Stimulated activated CD4-positive, alpha-beta T cell treated with anti-CD3 and anti-CD28 coated beads, Interleukin-15, amount 100 ng/mL, for 48 hours (primary cell): ENCODE measurements around the gene NEU3.
"Not testable (repeated sequence)": the region's sequence is repeated elsewhere in the genome, so short reads cannot be mapped to it uniquely, and the experiment has no call there.

ENCODE experiments used
- DNase-seq, 2 donors: peaks; one replicate each; pipeline ENCODE4 v3.0.0-alpha.2; 2020; ENCODE audit warnings: low read depth in 2 of 2

The NEU3 gene

GRCh38 chr11:74984730-74985129, 4.0 kb upstream of the NEU3 start:
- no peak for DNase-seq

GRCh38 chr11:74989260-74989638, 516 bp downstream of the NEU3 start:
- no peak for DNase-seq

- DNase-seq: not testable (repeated sequence)
Measured at GRCh38 chr11:74990150-74990549, 1.4 kb downstream of the NEU3 start.

GRCh38 chr11:74990941-74991340, 2.2 kb downstream of the NEU3 start:
- DNase-seq: no peak

- DNase-seq: no peak
Measured at GRCh38 chr11:74992852-74993251, 4.1 kb downstream of the NEU3 start.

GRCh38 chr11:75000975-75001354, 12.2 kb downstream of the NEU3 start:
- DNase-seq: no peak

- no peak for DNase-seq
Measured at GRCh38 chr11:75001686-75002085, 13.0 kb downstream of the NEU3 start.

GRCh38 chr11:75002516-75002915, 13.8 kb downstream of the NEU3 start:
- no peak for DNase-seq

GRCh38 chr11:75004215-75004614, 15.5 kb downstream of the NEU3 start:
- no peak for DNase-seq

GRCh38 chr11:75011357-75011756, 22.6 kb downstream of the NEU3 start:
- DNase-seq: no peak

- DNase-seq: no peak
Measured at GRCh38 chr11:75011872-75012271, 23.1 kb downstream of the NEU3 start.

GRCh38 chr11:75013051-75013450, 24.3 kb downstream of the NEU3 start:
- DNase-seq: no peak

GRCh38 chr11:75014129-75014528, 25.4 kb downstream of the NEU3 start:
- DNase-seq: no peak

GRCh38 chr11:75019200-75019599, 30.5 kb downstream of the NEU3 start:
- DNase-seq: not testable (repeated sequence)

GRCh38 chr11:75020328-75020727, 31.6 kb downstream of the NEU3 start:
- not testable (repeated sequence) for DNase-seq

GRCh38 chr11:75022296-75022695, 33.6 kb downstream of the NEU3 start:
- no peak for DNase-seq

GRCh38 chr11:75022759-75023396, 34.1 kb downstream of the NEU3 start:
- peak; percentile 52 to 65 for DNase-seq

- DNase-seq: no peak
Measured at GRCh38 chr11:75023446-75024067, 34.8 kb downstream of the NEU3 start.

- DNase-seq: no peak
Measured at GRCh38 chr11:75024068-75024449, 35.3 kb downstream of the NEU3 start.

- DNase-seq: no peak
Measured at GRCh38 chr11:75024764-75025211, 36.1 kb downstream of the NEU3 start.

- no peak for DNase-seq
Measured at GRCh38 chr11:75025561-75025960, 36.8 kb downstream of the NEU3 start.

GRCh38 chr11:75028321-75028720, 39.6 kb downstream of the NEU3 start:
- no peak for DNase-seq

- DNase-seq: no peak
Measured at GRCh38 chr11:75028724-75029123, 40.0 kb downstream of the NEU3 start.
